Fibroblast of peridontal ligament (primary cell): ENCODE data around the gene ZZZ3.
"Not testable (repeated sequence)": the region's sequence is repeated elsewhere in the genome, so short reads cannot be mapped to it uniquely, and the experiment has no call there.

Source experiments
- DNase-seq: peaks from one replicate; pipeline ENCODE4 v3.0.0-alpha.2; 2010; ENCODE audit errors: extremely low read depth

Gene ZZZ3

DNA sequence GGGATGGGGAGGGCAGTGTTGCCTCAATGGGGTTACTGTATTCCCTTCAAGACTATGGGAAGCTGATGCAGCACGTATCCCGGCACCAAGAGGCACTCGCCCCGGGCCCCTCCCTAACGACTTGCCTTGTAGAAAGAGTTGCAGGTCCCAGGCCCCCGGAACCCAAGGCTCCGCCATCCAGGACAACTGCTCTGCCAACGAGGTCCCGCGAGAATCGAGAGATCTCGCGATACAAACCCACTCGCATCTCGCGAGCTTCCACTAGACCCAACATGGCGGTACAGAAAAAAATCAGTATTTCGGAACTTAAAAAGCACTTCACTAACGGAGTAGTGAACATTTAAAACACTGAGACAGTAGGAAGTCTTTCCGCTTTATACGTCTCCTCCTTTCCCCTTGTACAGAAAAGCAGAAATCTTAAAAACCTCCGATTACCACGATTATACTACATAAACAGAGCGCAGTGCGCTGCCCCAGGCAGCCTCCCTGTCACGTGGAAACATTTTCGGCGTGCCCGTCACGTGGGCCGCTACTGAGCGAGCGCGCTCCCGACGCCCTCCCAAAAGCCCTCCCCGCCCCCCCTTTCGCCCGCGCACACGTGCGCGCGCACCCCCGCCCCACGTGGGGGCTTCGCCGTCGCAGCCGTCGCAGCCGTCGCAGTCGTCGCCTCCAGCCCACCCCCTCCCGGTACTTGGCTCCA, at the start of gene ZZZ3:
TSS of gene ZZZ3 (minus strand) at position 199 of the 700 bp plus-strand sequence. CDS start 49,304 bp downstream, outside the sequence.
- peak; percentile 96 for DNase-seq

DNA sequence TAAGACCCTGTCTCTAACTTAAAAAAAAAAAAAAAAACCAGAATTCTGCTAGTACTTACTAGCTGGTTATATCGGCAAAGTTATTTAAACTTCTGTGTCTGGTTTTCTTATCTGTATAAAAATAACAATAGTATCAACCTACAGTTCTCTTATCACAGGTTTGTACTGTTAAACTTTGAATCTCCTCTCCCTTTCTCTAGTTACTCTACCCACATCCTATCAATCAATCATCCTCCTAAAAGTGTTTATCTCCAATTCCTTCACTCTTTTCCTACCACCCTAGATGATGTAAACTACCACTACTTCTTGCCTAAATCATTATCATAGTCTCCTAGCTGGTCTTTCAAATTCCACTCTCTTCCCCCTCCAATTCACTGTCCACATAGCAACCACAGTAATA, 49.6 kb upstream of the ZZZ3 start:
- no peak for DNase-seq

DNA sequence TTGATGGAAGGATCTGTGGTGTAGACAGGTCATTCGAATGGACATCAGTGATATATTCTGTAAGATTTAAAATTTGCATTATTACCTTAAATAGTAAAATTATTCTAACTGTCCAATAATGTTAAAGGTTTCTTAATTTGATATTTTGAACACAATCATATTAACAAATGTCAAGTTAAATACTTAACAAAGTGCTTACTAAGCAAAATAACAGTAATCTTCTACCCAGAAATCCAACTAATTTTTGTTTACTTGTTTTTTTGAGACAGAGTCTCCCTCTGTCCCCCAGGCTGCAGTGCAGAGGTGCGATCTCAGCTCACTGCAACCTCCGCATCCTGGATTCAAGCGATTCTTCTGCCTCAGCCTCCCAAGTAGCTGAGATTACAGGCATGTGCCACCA, 43.2 kb upstream of the ZZZ3 start:
- DNase-seq, result no peak

DNA sequence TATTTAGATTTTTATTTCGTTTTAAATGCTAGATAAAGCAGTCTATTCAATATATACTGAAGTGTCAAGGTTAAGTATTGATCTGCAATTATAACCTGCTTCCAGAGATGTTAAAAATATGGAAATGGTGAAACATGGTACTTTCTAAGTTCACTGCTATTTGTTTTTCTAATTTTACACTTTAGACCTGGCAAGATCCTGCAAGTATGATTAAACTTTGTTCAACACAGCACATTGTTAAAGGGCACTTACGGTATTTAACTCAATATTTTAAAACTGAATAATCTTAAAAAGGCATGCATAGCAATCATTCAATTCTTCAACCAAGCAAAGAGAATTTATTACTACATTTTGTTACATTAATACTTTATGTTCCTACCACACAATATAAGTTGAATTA, 35.7 kb upstream of the ZZZ3 start:
- DNase-seq, result no peak

DNA sequence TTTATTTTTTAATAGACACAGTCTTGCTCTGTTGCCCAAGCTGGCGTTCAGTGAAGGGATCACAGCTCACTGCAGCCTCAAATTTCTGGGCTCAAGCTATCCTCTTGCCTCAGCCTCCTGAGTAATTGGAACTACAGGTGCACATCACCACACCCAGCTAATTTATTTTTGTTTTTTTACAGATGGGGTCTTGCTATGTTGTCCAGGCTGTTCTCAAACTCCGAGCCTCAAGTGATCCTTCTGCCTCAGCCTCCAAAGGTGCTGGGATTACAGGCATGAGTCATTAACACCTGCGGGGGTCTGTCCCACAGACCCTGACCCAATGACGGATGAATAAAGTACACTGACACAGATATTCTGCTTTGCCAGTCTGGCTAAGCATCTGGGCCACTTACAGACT, 33.6 kb upstream of the ZZZ3 start:
- no peak for DNase-seq

DNA sequence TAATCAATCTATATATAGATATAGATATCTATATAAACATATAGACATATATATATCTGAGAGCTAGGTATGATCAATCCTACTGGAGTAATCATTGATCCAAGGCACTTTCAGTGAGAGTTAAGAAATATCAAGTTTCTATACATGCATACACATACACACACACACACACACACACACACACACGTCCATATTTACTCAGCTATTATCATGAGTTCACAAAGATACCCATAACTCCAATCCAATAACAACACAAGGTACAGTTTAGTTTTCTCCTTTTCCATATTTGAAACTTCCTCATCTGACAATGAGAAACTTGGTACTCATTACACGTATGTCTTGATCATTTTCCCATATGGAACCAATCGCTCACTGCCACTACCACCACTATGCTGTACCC, 27.3 kb upstream of the ZZZ3 start:
- DNase-seq, result no peak

DNA sequence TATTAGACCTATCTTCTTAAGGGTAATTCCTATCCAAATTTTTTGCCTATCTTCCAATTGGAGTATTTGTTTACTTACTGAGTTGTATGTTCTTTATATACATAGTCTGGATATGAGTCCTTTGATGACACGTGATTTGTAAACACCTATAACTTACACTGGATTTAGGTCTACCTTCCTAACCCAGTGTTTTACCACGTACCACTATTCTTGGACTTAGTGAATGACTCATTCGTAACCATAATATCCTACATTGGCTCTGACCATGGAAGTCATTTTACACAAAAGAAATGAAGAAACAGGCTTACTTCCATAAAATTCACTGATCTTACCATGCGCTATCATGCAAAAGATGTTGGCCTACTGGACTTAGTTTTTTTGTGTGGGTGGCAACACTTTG, 23.9 kb upstream of the ZZZ3 start:
- DNase-seq, result no peak

DNA sequence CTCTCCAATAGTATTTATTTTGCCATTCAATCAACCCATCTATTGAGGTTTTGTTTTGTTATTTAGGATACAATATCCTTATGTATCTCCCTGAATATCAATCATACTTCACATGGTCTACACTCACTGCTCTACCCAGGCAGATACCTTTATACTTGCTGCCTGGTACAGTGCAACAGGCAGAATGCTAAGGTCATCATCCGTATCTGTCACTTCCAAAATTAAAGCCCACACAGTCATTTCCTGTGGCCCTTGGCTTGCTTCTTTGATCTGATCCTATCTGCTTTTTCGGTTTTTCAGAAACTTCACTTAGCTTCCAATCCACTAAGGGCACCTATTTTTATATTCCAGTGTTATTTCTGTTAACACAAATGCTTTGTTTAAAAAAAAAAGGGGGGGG, 22.3 kb upstream of the ZZZ3 start:
- DNase-seq, result no peak

DNA sequence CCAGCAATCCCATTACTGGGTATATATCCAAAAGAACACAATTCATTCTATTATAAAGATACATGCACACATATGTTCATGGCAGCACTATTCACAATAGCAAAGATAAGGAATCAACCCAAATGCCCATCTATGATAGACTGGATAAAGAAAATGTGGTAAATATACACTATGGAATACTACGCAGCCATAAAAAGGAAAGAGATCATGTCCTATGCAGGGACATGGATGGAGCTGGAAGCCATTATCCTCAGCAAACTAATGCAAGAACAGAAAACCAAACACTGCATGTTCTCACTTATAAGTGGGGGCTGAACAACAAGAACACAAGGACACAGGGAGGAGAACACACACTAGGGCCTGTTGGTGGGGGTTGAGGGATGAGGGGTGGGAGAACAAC, 17.2 kb upstream of the ZZZ3 start:
- DNase-seq, result not testable (repeated sequence)

DNA sequence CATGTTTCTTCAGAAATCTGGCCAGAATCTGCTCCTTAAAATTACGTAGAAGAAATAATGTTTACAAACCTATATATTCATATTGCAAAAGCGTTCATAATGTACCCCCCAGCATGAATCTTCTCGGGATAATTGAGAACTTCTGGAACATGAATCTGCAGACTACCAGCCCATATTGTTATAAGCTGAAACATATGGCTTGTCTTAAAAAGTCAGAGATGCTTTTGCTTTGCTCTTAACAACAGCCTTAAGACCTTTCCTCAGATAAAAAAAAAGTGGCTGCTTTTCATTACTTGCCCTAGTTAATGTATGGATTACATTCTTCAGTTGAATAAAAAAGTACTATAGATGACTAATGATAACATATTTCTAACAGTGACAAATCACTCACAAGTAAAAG, 15.0 kb upstream of the ZZZ3 start:
- DNase-seq, result no peak

DNA sequence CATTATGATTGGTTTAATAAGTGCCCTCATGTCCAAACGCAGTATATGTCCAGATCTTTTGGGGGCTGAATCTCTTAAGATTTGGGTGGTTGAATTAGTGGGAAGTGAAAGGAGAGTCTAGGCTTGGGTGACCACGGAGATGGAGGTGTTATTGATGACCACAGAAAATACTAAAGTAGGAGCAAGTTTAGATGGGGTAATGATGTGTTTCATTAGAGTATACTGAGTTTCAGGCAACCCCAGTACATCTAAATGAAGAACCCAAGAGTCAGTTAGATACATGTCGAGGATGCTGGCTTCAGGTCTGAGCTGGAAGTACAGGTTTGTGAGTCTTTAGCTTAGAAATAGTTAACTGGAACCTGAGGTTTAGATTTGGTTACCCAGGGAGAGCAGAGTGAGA, 6.5 kb upstream of the ZZZ3 start:
- no peak for DNase-seq

DNA sequence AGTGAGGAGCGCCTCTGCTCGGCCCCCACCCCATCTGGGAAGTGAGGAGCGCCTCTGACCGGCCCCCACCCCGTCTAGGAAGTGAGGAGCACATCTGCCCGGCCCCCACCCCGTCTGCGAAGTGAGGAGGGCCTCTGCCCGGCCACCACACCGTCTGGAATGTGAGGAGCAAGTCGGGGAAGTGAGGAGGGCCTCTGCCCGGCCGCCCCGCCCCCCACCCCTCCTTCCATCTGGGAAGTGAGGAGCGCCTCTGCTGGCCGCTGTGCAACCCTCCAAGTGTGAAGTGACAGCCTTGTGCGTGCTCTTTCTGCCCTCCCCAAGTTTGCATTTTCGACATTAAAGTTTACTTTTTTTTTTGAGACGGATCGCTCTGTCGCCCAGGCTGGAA, 5.1 kb upstream of the ZZZ3 start:
- DNase-seq, result no peak

DNA sequence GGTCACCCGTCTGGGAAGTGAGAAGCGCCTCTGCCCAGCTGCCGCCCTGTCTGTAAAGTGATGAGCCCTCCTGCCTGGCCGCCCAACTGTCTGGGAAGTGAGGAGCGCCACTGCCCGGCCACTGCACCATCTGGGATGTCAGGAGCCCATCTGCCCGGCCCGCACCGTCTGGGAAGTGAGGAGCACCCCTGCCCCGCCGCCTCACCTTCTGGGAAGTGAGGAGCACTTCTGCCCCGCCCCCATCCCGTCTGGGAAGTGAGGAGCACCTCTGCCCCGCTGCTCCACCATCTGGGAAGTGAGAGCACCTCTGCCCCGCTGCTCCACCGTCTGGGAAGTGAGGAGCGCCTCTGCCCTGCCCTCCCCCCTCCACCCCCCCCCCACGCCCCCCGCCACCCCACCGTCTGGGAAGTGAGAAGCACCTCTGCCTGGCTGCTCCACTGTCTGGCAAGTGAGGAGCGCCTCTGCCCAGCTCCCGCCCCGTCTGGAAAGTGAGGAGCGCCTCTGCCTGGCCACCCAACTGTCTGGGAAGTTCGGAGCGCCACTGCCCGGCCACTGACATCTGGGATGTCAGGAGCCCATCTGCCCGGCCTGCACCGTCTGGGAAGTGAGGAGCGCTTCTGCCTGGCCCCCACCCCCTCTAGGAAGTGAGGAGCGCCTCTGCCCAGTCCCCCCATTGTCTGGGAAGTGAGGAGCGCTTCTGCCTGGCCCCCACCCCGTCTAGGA, 4.5 kb upstream of the ZZZ3 start:
- no peak for DNase-seq

DNA sequence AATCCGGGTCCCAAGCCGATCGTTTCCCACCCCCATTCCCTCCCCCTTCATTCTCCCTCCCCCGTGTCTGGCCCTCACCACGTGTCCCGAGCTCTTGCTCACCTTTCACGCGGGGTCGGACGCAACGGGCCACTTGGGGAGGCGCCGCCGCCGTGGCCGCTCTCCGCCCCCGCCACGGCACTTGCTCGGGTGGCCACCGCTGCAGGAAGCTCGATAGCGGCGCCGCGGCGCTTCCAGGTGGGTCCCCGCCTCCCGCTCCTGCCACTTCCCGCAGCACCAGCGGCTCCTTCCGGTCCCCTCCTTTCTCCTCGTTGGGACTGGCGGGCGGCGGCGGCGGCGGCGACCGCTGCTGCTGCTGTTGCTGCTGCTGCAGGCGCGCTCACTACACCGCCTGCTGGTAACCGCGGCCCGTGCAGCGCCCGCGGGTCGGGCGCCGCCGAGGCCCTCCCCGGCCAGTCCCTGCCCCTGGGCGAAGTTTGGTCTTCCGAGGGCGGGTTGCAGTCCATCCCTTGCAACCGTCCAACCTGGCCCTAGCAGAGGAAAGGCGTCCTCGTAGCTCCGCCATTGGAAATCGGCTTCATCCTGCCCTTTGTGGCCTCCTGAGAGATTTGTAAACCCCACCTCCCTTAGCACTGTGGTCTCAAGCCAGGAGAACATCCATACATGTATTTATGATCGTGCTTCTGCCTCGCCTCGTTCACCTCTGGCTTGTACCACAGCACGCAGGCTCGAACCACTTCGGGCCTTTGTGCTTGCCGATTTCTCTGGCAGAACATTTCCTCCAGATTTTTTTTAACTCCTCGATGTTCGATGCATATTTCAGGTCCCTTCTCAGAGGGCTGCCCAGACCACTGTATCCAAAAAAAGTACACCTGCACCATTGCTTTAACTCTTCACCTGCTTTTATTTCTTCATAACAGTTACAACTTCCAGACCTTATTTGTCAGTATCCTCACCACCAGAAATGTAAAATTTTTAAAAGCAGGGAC, 996 bp upstream of the ZZZ3 start:
- peak; percentile 83 for DNase-seq

DNA sequence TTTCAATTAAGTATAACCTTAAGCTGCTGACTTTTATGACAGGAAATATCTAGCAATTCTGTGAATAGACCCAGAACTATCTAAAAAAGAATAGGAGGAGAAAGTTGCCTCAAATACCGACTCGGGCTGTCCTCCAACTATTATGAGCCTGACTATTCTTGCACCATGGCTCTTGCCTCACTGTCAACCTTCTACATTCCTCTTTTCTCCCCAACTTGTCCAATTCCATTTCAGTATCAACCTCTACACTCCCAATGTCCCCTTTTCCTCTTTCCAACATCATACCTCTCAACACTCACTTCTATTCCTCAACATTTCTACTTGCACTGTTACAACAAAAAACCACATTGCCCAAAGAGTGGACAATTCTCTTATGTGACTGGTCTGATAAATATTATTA, 2.3 kb downstream of the ZZZ3 start:
- no peak for DNase-seq

DNA sequence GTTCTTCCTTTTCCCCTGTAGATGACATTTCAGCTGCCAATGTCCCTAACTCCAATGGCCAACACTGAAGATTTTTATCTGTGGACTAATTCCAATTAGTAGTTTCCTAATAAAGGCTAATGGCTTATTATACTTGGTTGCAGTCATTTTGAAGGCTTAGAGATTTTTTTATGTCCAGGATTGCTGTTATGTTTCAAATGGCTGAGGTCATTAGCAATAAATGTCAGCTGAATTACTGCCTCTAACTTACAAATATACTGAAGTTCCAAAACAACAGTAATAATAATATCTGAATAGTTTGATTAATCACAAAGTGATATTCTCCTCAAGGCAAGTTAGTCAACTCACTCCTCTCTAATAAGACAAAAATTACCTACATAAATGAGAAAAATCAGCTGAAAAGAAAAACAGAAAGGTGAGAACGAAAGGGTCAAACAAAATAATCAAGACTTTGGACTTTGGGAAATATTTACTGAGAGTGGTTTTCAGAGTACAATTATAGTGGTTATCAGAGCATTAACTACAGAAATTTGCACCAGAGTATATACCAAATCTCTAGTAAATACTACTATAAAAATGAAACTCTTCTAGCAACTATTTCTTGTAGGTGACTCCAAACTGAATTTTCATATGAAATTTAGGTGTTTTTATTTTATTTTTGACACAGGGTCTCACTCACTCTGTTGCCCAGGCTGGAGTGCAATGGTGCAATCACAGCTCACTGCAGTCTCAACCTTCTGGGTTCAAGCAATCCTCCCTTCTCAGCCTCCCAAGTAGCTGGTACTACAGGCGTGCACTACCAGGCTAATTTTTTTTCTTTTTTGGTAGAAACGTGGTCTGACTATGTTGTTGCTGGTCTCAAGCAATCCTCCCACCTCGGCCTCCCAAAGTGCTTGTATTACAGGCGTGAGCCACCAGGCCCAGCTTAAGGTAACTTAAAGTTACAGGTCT, 3.5 kb downstream of the ZZZ3 start:
- no peak for DNase-seq

DNA sequence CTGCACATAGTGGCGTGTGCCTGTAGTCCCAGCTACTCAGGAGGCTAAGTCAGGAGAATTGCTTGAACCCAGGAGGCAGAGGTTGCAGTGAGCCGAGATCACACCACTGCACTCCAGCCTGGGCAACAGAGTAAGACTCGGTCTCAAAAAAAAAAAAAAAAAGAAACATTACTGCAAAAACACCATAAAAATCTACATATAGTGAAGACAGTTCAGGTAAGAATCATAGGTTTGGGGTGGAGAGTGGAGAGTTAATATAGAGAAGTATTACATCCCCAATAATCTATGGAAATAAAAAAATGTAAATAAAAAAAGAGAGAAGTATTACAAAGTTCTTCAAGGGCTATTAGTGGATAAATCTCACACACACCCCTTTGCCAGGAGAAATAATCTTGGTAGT, 7.7 kb downstream of the ZZZ3 start:
- DNase-seq, result not testable (repeated sequence)

DNA sequence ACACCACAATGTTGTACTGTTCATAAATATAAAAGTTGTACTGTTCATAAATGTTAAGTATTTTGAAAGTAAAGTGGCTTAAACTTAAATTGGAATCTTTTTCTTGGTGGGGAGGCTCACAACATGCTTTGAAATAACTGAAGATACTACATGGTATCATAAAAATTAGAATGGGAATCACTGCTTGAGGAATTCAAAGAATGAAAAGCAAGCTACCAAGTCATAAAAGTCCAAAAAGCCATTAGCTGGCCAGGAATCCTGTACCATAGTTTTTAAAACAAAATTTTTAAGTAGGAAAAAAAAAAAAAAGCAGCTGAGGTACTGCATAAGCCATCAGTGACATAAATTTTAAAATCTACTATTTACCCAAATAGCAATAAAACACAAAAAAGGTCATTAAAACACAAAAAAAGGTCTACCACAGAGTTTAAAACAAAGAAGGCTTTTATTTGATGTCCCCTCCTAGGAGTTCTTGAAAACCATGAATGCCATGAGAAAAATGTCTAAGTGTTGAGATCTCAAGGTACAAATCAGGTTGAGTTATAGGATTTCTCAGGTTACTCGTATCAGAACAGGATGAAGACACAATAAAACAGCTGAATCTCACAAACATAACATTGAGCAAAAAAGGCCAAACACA, 8.6 kb downstream of the ZZZ3 start:
- no peak for DNase-seq

DNA sequence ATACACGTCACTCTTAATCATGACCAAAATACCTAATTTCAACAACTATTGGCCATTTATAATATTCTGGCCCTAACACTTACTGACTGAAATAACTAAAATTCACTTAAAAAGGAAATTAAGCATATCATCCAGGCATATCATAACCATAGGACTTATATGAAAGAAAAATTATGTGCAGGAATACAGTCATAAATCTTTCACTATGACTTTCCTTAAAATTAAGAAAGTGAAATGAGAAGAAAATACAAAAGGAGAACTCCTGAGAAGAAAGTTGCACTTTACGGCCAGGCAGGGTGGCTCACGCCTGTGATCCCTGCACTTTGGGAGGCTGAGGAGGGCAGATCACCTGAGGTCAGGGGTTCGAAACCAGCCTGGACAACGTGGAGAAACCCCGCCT, 9.4 kb downstream of the ZZZ3 start:
- DNase-seq, result no peak

DNA sequence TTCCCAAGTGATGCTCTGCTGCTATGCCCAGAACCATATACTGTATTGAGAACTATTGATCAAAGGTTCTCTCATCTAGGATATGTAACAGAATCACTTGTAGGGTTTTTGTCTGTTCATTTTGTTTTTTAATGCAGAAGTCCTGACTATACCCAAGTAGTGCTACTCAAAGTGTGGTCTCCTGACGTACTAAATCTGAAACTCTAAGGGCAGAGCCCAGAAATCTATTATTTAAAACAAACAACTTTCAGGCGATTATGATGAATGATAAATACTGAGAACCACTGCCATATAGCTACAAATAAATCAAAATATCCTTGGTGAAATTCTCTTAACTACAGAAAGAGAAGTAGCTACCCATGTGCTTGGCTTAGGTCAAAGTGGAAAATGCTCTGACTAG, 10.1 kb downstream of the ZZZ3 start:
- DNase-seq, result no peak

DNA sequence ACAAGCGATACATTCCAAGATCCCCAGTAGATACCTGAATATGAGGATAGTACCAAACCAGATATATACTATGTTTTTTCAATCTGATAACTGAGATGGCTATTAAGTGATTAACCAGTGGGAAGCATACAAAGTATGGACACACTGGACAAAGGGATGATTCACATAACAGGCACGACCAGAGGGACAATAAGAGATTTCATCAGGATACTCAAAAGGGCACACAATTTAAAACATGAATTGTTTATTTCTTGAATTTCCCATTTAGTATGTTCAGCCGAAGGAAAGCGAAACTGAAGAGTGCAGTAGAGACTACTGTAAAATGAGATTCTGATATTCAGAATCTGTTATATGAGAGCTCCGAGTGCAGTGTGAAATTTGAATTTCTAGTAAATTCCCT, 10.6 kb downstream of the ZZZ3 start:
- peak; percentile 54 for DNase-seq
